Activated CD4-positive, alpha-beta T cell treated with anti-CD3 and anti-CD28 coated beads, Interleukin-2, amount 10 ng/mL, durations not matched to agents 7 days and 5 days (primary cell): ENCODE measurements around the gene RUNX3. TPM values are rescaled to one million over a fixed set of nuclear protein-coding genes. Genes with fewer than 3 reads are reported as not detected.

Experiments used
- CTCF ChIA-PET: fragments of 350-600 bp; sonication (Branson Sonifier 250); formaldehyde crosslinking; loops from one replicate; lab custom pipeline; 2021; ENCODE audit warnings: antibody characterized with exemption; lab: Charles Lee
- POLR2A ChIA-PET: fragments of 350-600 bp; sonication (Branson Sonifier 250); formaldehyde crosslinking; loops from one replicate; lab custom pipeline; 2021; ENCODE audit warnings: antibody characterized with exemption; lab: Charles Lee
- DNase-seq: peaks from one replicate; pipeline ENCODE4 v3.0.0-alpha.2; 2020
- H3K27ac Mint-ChIP-seq: one replicate; pipeline ENCODE4 v1.8.0; 2021; ENCODE audit warnings: mild to moderate bottlenecking, moderate library complexity, mixed read lengths
- H3K27me3 Mint-ChIP-seq: one replicate; pipeline ENCODE4 v1.8.0; 2021; ENCODE audit warnings: mixed read lengths
- H3K36me3 Mint-ChIP-seq: one replicate; pipeline ENCODE4 v1.8.0; 2021; ENCODE audit warnings: low read depth, mixed read lengths
- H3K4me1 Mint-ChIP-seq: one replicate; pipeline ENCODE4 v1.8.0; 2021; ENCODE audit warnings: mixed read lengths
- H3K4me3 Mint-ChIP-seq: one replicate; pipeline ENCODE4 v1.8.0; 2021; ENCODE audit warnings: mild to moderate bottlenecking, moderate library complexity, mixed read lengths
- H3K9me3 Mint-ChIP-seq: one replicate; pipeline ENCODE4 v1.8.0; 2021; ENCODE audit warnings: mixed read lengths
- total RNA-seq, 2 experiments: library from RNA; stranded (reverse); gene quantifications; one replicate each; pipeline ENCODE4 v1.2.3, GENCODE V29; 2021

The RUNX3 gene
- total RNA-seq, 2 experiments from 2014 or later = 108 to 125 TPM

- Mint-ChIP-seq H3K4me1 (no peaks in the 10 kb centered on the region), H3K4me3 (no peak overlapping the region), H3K27me3 (peaks cover 34% of the 10 kb centered on the region), H3K27ac (no peak overlapping the region), H3K36me3 (peaks cover 14% of the 10 kb centered on the region), H3K9me3 (peaks cover 22% of the 10 kb centered on the region)
- no peak for DNase-seq
- ChIA-PET POLR2A (no interaction called here), CTCF (interaction anchor here (0.5 to 0.8 kb wide), 2 partner anchors 10 to 843 kb away, joined by 3 read pairs; no protein-coding TSS in a partner anchor)
Observed at GRCh38 chr1:24888061-24888970, 41.8 kb downstream of the RUNX3 start.

- DNase-seq = no peak
- POLR2A ChIA-PET = no interaction called here
Observed at GRCh38 chr1:24886241-24886640, 43.8 kb downstream of the RUNX3 start.

GRCh38 chr1:24884751-24885150 is 45.3 kb downstream of the RUNX3 start:
- no peaks in the 10 kb centered on the region for H3K4me1 Mint-ChIP-seq
- peaks cover 9% of the 10 kb centered on the region for H3K9me3 Mint-ChIP-seq
- no peak overlapping the region for H3K4me3 Mint-ChIP-seq
- no peak overlapping the region for H3K27ac Mint-ChIP-seq
- POLR2A ChIA-PET = no interaction called here
- H3K36me3 Mint-ChIP-seq = peaks cover 5% of the 10 kb centered on the region
- peaks cover 58% of the 10 kb centered on the region for H3K27me3 Mint-ChIP-seq
- CTCF ChIA-PET = no interaction called here
- DNase-seq = no peak

More at GRCh38 chr1:24886241-24886640, 43.8 kb downstream of the RUNX3 start:
- H3K4me1 Mint-ChIP-seq = no peaks in the 10 kb centered on the region
- H3K27ac Mint-ChIP-seq = no peak overlapping the region
- CTCF ChIA-PET = interaction anchor here (0.6 kb wide), 1 partner anchor 188 kb away, joined by 4 read pairs; no protein-coding TSS in a partner anchor
- H3K27me3 Mint-ChIP-seq = peaks cover 48% of the 10 kb centered on the region
- H3K9me3 Mint-ChIP-seq = peaks cover 14% of the 10 kb centered on the region
- peaks cover 5% of the 10 kb centered on the region for H3K36me3 Mint-ChIP-seq
- H3K4me3 Mint-ChIP-seq = no peak overlapping the region

- no peak for DNase-seq
- peaks cover 58% of the 10 kb centered on the region for H3K27me3 Mint-ChIP-seq
- no peak overlapping the region for H3K4me3 Mint-ChIP-seq
- ChIA-PET POLR2A (no interaction called here), CTCF (interaction anchor here (2.3 kb wide), 1 partner anchor 11 kb away, joined by 8 read pairs; no protein-coding TSS in a partner anchor)
- H3K36me3 Mint-ChIP-seq = peaks cover 5% of the 10 kb centered on the region
- H3K9me3 Mint-ChIP-seq = peaks cover 8% of the 10 kb centered on the region
- H3K4me1 Mint-ChIP-seq = no peaks in the 10 kb centered on the region
- H3K27ac Mint-ChIP-seq = no peak overlapping the region
Observed at GRCh38 chr1:24881034-24881433, 49.0 kb downstream of the RUNX3 start.

- no peak for DNase-seq
- peaks cover 4% of the 10 kb centered on the region for H3K9me3 Mint-ChIP-seq
- H3K36me3 Mint-ChIP-seq = no peaks in the 10 kb centered on the region
- ChIA-PET POLR2A (no interaction called here), CTCF (interaction anchor here (1.0 to 1.5 kb wide), 2 partner anchors 8 to 224 kb away, joined by 3 to 4 read pairs; no protein-coding TSS in a partner anchor)
- H3K27me3 Mint-ChIP-seq = peaks cover 47% of the 10 kb centered on the region
- no peak overlapping the region for H3K27ac Mint-ChIP-seq
- H3K4me1 Mint-ChIP-seq = no peaks in the 10 kb centered on the region
- no peak overlapping the region for H3K4me3 Mint-ChIP-seq
Observed at GRCh38 chr1:24878775-24879742, 51.0 kb downstream of the RUNX3 start.

- Mint-ChIP-seq H3K9me3 (peaks cover under 1% of the 10 kb centered on the region), H3K36me3 (no peaks in the 10 kb centered on the region), H3K4me3 (no peak overlapping the region), H3K27me3 (peaks cover 39% of the 10 kb centered on the region), H3K4me1 (no peaks in the 10 kb centered on the region), H3K27ac (no peak overlapping the region)
- no peak for DNase-seq
- ChIA-PET POLR2A (no interaction called here), CTCF (interaction anchor here (1.0 kb wide), 1 partner anchor 9 kb away, joined by 3 read pairs; no protein-coding TSS in a partner anchor)
Observed at GRCh38 chr1:24878045-24878444, 52.0 kb downstream of the RUNX3 start.

- Mint-ChIP-seq H3K36me3 (no peaks in the 10 kb centered on the region), H3K27ac (no peak overlapping the region), H3K4me1 (peaks cover 3% of the 10 kb centered on the region), H3K4me3 (no peak overlapping the region), H3K27me3 (peaks cover 32% of the 10 kb centered on the region), H3K9me3 (no peaks in the 10 kb centered on the region)
- POLR2A ChIA-PET = no interaction called here
- CTCF ChIA-PET = no interaction called here
- no peak for DNase-seq
Observed at GRCh38 chr1:24875991-24876506, 54.0 kb downstream of the RUNX3 start.

- no peak for DNase-seq
- Mint-ChIP-seq H3K4me3 (no peak overlapping the region), H3K27me3 (peaks cover 25% of the 10 kb centered on the region), H3K4me1 (peaks cover 7% of the 10 kb centered on the region), H3K27ac (no peak overlapping the region), H3K9me3 (no peaks in the 10 kb centered on the region), H3K36me3 (no peaks in the 10 kb centered on the region)
- CTCF ChIA-PET = interaction anchor here (0.7 kb wide), 1 partner anchor 1765 kb away, joined by 3 read pairs; no protein-coding TSS in a partner anchor
- POLR2A ChIA-PET = no interaction called here
Observed at GRCh38 chr1:24875257-24875656, 54.8 kb downstream of the RUNX3 start.

GRCh38 chr1:24874611-24875234 is 55.4 kb downstream of the RUNX3 start:
- H3K4me1 Mint-ChIP-seq = peaks cover 7% of the 10 kb centered on the region
- ChIA-PET POLR2A (no interaction called here), CTCF (interaction anchor here (0.7 kb wide), 1 partner anchor 1765 kb away, joined by 3 read pairs; no protein-coding TSS in a partner anchor)
- no peaks in the 10 kb centered on the region for H3K9me3 Mint-ChIP-seq
- peaks cover 20% of the 10 kb centered on the region for H3K27me3 Mint-ChIP-seq
- H3K4me3 Mint-ChIP-seq = no peak overlapping the region
- no peaks in the 10 kb centered on the region for H3K36me3 Mint-ChIP-seq
- no peak for DNase-seq
- H3K27ac Mint-ChIP-seq = no peak overlapping the region

GRCh38 chr1:24874056-24874455 is 56.0 kb downstream of the RUNX3 start:
- DNase-seq = no peak
- Mint-ChIP-seq H3K27ac (no peak overlapping the region), H3K27me3 (peaks cover 20% of the 10 kb centered on the region), H3K36me3 (no peaks in the 10 kb centered on the region), H3K9me3 (no peaks in the 10 kb centered on the region), H3K4me1 (peaks cover 7% of the 10 kb centered on the region), H3K4me3 (no peak overlapping the region)
- ChIA-PET POLR2A (no interaction called here), CTCF (no interaction called here)

- peaks cover 7% of the 10 kb centered on the region for H3K4me1 Mint-ChIP-seq
- no peak overlapping the region for H3K27ac Mint-ChIP-seq
- POLR2A ChIA-PET = no interaction called here
- CTCF ChIA-PET = no interaction called here
- H3K27me3 Mint-ChIP-seq = peaks cover 15% of the 10 kb centered on the region
- no peaks in the 10 kb centered on the region for H3K36me3 Mint-ChIP-seq
- H3K4me3 Mint-ChIP-seq = no peak overlapping the region
- no peaks in the 10 kb centered on the region for H3K9me3 Mint-ChIP-seq
- no peak for DNase-seq
Observed at GRCh38 chr1:24873148-24873547, 56.9 kb downstream of the RUNX3 start.
